ENCODE measurements around the gene KRTAP4-8. TPM values are rescaled to one million over a fixed set of nuclear protein-coding genes. Genes with fewer than 3 reads are reported as not detected.

KRTAP4-8 gene
- total RNA-seq, 1 donor from 2014 or later: not detected

DNA sequence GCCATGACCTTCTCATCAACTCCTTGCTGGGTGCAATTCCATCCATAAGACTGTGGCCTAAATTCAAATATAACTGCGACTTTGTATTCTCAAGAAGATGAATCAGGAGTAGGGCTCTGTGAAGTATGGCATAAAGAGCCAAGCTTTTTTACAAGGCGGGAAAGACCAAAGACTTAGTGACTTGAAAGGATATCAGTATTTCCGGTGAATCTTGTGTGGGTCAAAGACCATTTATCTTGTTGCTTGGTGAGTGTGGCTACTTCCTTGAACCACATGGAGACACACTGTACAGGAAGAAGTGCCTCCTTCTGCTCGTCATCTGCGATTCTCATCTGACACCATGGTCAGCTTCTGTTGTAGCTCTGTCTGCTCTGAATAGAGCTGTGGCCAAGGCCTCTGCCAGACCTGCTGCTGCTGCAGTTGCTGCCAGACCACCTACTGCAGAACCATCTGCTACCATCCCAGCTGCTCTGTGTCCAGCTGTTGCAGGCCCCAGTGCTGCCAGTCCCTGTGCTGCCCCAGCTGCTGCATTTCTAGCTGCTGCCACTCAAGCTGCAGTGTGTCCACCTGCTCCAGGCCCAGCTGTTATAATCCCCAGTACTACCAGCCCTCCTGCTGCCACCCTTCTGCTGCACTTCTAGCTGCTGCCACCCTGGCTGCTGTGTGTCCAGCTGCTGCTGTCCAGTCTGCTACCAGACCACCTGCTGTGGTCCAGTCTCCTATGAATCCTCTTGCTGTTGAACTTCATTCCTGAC is 26.2 kb downstream of the KRTAP4-8 start:
- H3K4me3 Mint-ChIP-seq: no peak overlapping the region
- Histone ChIP-seq H3K4me2 (no peak overlapping the region), H4K20me1 (ENCODE audit: low read depth) (no peaks in the 10 kb centered on the region), H2AFZ (replicated peaks) (no peak overlapping the region), H3K27me3 (no peaks in the 10 kb centered on the region), H3K79me2 (ENCODE audit: low read depth) (no peaks in the 10 kb centered on the region), H3K4me1 (no peaks in the 10 kb centered on the region), H3K27ac (no peak overlapping the region), H3K4me3 (no peak overlapping the region), H3F3A (ENCODE audit: low read depth) (no peaks in the 10 kb centered on the region), H3K36me3 (no peaks in the 10 kb centered on the region), H3K9me3 (ENCODE audit: low read depth) (no peaks in the 10 kb centered on the region), H3K9ac (no peak overlapping the region)
- H3K9me3 Mint-ChIP-seq: no peaks in the 10 kb centered on the region
- no peak overlapping the region for H3K27ac Mint-ChIP-seq
- no peaks in the 10 kb centered on the region for H3K27me3 Mint-ChIP-seq (ENCODE audit: insufficient read depth, low read depth)
- no peaks in the 10 kb centered on the region for H3K4me1 Mint-ChIP-seq
- DNase-seq (ENCODE audit: low spot score): no peak
- TF ChIP-seq, protein P1, sequence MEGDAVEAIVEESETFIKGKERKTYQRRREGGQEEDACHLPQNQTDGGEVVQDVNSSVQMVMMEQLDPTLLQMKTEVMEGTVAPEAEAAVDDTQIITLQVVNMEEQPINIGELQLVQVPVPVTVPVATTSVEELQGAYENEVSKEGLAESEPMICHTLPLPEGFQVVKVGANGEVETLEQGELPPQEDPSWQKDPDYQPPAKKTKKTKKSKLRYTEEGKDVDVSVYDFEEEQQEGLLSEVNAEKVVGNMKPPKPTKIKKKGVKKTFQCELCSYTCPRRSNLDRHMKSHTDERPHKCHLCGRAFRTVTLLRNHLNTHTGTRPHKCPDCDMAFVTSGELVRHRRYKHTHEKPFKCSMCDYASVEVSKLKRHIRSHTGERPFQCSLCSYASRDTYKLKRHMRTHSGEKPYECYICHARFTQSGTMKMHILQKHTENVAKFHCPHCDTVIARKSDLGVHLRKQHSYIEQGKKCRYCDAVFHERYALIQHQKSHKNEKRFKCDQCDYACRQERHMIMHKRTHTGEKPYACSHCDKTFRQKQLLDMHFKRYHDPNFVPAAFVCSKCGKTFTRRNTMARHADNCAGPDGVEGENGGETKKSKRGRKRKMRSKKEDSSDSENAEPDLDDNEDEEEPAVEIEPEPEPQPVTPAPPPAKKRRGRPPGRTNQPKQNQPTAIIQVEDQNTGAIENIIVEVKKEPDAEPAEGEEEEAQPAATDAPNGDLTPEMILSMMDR (IDR thresholded peaks at IDR 0.05): no peak
- no peak for TF ChIP-seq EZH2phosphoT487 (IDR thresholded peaks at IDR 0.05)
- no peaks in the 10 kb centered on the region for H3K36me3 Mint-ChIP-seq

DNA sequence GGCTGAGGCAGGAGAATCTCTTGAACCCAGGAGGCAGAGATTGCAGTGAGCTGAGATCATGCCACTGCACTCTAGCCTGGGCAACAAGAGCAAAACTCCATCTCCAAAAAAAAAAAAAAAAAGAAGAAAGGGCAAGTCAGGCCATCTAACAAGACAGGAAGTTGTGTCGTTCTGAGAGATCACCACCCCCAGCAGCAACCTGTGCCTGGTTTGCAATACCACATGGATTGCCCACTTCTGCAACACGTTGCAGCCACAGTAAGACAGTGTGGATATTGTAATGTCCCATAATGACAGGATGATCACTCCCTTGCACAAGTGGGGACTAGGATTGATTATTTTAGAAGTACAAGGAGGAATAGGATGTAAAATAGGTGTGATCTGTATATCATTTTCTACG is 28.9 kb downstream of the KRTAP4-8 start:
- no peak for DNase-seq (ENCODE audit: low spot score)
- Histone ChIP-seq H3K27me3 (no peaks in the 10 kb centered on the region), H3K4me1 (no peaks in the 10 kb centered on the region), H3K79me2 (ENCODE audit: low read depth) (no peaks in the 10 kb centered on the region), H3K4me2 (no peak overlapping the region), H3F3A (ENCODE audit: low read depth) (no peaks in the 10 kb centered on the region), H3K9ac (no peak overlapping the region), H3K36me3 (no peaks in the 10 kb centered on the region), H3K4me3 (no peak overlapping the region), H3K9me3 (ENCODE audit: low read depth) (no peaks in the 10 kb centered on the region), H4K20me1 (ENCODE audit: low read depth) (no peaks in the 10 kb centered on the region), H2AFZ (replicated peaks) (no peak overlapping the region), H3K27ac (no peak overlapping the region)
- no peaks in the 10 kb centered on the region for H3K27me3 Mint-ChIP-seq (ENCODE audit: insufficient read depth, low read depth)
- no peaks in the 10 kb centered on the region for H3K4me1 Mint-ChIP-seq
- H3K9me3 Mint-ChIP-seq: no peaks in the 10 kb centered on the region
- no peak overlapping the region for H3K27ac Mint-ChIP-seq
- H3K36me3 Mint-ChIP-seq: no peaks in the 10 kb centered on the region
- H3K4me3 Mint-ChIP-seq: no peak overlapping the region
- TF ChIP-seq, protein P1 (IDR thresholded peaks at IDR 0.05): no peak
- TF ChIP-seq EZH2 (IDR thresholded peaks at IDR 0.05) (no peak), EZH2phosphoT487 (IDR thresholded peaks at IDR 0.05) (no peak)

DNA sequence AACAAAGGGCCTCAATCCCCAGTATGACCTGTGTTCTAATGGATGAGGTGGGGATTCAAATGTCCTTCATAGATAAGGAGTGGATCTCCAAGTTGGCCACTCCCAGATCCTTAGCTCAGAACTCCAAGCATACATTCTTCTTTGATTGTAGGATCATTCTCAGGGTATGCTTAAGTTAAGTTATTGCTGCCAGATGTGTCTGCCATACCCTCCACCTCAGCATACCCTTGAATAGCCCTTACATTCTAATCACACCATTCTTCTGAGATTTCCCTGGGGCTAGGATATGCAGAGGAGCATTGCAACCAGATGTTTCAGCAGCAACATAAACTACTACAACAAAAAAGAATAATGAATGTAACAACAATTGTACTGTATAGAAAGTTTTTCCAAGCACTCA is 30.7 kb downstream of the KRTAP4-8 start:
- no peaks in the 10 kb centered on the region for H3K27me3 Mint-ChIP-seq (ENCODE audit: insufficient read depth, low read depth)

More for the DNA sequence above, 30.7 kb downstream of the KRTAP4-8 start:
- Histone ChIP-seq H3K36me3 (no peaks in the 10 kb centered on the region), H3K9ac (no peak overlapping the region), H3K4me1 (no peaks in the 10 kb centered on the region), H3K4me2 (no peak overlapping the region), H2AFZ (replicated peaks) (no peak overlapping the region), H3K27ac (no peak overlapping the region), H3F3A (ENCODE audit: low read depth) (no peaks in the 10 kb centered on the region), H3K4me3 (no peak overlapping the region), H3K27me3 (no peaks in the 10 kb centered on the region), H3K79me2 (ENCODE audit: low read depth) (no peaks in the 10 kb centered on the region), H4K20me1 (ENCODE audit: low read depth) (no peaks in the 10 kb centered on the region), H3K9me3 (ENCODE audit: low read depth) (no peaks in the 10 kb centered on the region)
- DNase-seq (ENCODE audit: low spot score): no peak
- TF ChIP-seq EZH2phosphoT487 (IDR thresholded peaks at IDR 0.05) (no peak), EZH2 (IDR thresholded peaks at IDR 0.05) (no peak)
- TF ChIP-seq, protein P1 (IDR thresholded peaks at IDR 0.05): no peak
- Mint-ChIP-seq H3K27ac (no peak overlapping the region), H3K4me3 (no peak overlapping the region), H3K4me1 (no peaks in the 10 kb centered on the region), H3K36me3 (no peaks in the 10 kb centered on the region), H3K9me3 (no peaks in the 10 kb centered on the region)
